ENCODE data around the gene VAT1.
"Not testable (repeated sequence)": the region's sequence is repeated elsewhere in the genome, so short reads cannot be mapped to it uniquely, and the experiment has no call there.

Gene VAT1

DNA sequence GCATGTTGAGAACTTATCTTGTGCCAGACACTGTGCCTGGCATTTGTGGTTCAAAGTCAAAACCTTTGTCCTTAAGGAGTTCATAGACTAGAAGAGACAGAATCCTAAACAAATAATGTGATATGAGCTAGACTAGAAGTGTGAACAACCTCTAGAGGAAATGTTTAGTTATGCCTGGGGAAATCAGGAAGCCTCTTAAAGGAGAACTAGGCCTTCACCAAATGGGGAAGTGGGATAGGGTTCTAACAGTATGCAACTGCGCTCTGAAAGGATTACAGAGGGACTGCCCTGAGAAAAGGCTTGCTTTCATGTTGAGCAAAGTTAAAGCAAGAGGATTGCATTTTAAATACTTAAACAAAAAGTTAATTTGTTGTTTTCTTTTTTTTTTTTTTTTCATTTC lies 37.0 kb downstream of the VAT1 start:
- peak overlapping the region; percentile 98 for H3K27ac ChIP-seq
- TF ChIP-seq, protein P1, sequence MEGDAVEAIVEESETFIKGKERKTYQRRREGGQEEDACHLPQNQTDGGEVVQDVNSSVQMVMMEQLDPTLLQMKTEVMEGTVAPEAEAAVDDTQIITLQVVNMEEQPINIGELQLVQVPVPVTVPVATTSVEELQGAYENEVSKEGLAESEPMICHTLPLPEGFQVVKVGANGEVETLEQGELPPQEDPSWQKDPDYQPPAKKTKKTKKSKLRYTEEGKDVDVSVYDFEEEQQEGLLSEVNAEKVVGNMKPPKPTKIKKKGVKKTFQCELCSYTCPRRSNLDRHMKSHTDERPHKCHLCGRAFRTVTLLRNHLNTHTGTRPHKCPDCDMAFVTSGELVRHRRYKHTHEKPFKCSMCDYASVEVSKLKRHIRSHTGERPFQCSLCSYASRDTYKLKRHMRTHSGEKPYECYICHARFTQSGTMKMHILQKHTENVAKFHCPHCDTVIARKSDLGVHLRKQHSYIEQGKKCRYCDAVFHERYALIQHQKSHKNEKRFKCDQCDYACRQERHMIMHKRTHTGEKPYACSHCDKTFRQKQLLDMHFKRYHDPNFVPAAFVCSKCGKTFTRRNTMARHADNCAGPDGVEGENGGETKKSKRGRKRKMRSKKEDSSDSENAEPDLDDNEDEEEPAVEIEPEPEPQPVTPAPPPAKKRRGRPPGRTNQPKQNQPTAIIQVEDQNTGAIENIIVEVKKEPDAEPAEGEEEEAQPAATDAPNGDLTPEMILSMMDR (conservative IDR thresholded peaks at IDR 0.05), result no peak

DNA sequence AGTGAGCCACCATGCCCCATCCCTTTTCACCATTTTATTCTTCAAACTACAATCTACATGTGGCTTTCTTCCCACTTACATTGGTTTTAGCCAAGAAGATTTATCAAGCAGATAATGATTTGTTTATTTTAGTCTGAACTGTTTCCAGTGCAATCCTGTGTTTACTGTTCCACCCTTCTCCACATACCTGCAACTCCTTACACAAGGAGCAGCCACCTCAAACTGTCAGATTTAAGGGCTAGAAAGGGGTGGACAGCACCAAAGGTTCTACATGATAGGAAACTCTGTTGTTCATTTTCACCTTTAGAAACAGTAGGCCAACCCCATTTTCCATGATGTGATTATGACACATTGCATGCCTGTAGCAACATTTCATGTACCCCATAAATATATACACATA lies 39.9 kb downstream of the VAT1 start:
- TF ChIP-seq, protein P1 (conservative IDR thresholded peaks at IDR 0.05), result no peak
- H3K27ac ChIP-seq, result peak overlapping the region; percentile 98

DNA sequence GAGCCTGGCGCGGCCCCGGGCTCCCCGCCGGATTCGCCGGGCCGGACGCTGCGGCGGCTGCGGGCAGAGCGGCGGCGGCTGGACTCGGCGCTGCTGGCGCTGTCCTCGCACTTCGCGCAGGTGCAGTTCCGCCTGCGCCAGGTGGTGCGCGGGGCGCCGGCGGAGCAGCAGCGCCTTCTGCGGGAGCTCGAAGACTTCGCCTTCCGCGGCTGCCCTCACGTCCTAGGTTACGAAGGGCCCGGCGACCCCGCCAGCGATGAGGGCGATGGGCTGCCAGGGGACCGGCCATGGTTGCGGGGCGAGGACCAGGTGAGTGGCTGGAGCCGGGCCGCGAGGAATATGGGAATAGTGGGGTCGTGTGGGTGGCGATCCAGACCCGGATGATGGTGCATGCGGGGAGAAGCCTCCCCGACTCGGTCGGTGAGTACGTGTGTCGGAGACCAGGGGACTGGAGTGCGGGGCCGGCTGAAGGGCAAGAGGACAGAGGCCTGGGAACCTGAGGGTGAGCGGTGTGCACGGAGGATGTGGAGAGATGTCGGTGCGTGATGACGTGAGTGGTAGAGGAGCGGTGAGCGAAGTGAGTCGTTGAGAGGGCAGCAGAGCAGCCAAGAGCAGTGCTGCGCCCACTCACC lies 41.3 kb downstream of the VAT1 start:
- H3K27ac ChIP-seq, result peak overlapping the region; percentile 98

DNA sequence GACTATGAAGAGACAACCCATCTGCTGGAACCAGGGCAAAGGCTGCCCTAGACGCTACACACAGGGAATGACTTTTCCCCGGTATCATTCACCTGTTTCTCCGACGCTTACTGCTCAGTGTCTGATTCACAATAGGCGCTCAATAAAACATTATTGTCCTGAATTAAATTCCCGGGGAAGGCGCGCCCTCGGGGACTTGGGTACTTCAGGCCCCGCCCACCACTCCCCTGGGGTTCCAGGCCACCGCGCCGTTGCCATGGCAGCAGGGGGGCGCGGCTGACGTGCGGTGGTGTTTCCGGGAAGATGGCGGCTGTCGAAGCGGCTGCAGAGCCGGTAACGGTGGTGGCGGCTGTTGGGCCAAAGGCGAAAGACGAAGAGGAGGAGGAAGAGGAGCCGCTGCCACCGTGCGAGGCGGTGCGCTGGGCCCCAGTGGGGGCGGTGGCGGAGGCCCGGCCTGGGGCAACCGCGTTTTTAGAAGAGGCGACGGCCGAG lies 41.9 kb downstream of the VAT1 start, which contains the start of gene RUNDC1:
RUNDC1 (plus strand) TSS at position 292 of the 492 bp plus-strand sequence; CDS start at position 304, 12 bp downstream.
- TF ChIP-seq, protein P1 (conservative IDR thresholded peaks at IDR 0.05), result no peak
- peak within 1 kb of the TSS; percentile 98 for H3K27ac ChIP-seq

More for the DNA sequence above, 41.3 kb downstream of the VAT1 start:
- TF ChIP-seq, protein P1 (conservative IDR thresholded peaks at IDR 0.05), result peak; percentile 56

DNA sequence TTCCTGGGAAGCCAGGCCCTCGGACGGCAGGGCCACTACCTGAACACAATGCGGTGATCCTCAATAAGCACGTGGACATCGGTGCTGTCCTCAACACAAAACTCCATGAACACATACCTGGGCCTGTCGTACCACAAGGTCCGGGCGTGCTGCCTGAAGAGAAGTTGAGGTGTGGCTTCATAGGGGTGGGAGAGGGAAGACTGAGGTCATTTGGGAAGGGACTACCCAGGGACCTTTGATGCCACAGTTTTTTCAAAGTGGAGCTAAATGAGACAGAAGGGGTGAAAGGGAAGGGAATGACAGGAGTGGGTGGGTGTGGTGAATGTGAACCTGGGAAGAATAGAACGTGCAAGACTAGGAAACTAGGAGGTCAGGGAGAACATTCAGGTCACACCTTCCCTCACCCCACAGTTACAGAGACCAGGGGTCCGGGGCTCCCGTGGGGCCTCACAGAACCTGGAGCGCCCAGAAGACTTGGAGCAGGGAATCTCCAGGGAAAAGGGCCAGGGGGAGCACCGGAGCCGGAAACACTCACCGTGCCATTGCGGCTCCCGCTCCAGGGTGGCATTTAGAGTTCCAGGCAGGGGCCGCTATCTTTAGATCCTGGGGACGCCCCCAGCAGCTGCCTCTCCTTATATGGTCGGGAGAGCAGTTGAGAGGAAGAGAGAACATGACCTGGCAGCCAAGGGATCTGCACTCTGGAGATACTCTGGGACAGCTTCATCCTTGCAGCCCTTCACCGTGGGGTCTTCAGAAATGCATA lies 42.5 kb downstream of the VAT1 start, which contains the start of gene PTGES3L:
PTGES3L (minus strand) TSS at position 570 of the 763 bp plus-strand sequence; CDS start at position 543, 27 bp downstream.
- TF ChIP-seq, protein P1 (conservative IDR thresholded peaks at IDR 0.05), result no peak
- peak within 1 kb of the TSS; percentile 98 for H3K27ac ChIP-seq

DNA sequence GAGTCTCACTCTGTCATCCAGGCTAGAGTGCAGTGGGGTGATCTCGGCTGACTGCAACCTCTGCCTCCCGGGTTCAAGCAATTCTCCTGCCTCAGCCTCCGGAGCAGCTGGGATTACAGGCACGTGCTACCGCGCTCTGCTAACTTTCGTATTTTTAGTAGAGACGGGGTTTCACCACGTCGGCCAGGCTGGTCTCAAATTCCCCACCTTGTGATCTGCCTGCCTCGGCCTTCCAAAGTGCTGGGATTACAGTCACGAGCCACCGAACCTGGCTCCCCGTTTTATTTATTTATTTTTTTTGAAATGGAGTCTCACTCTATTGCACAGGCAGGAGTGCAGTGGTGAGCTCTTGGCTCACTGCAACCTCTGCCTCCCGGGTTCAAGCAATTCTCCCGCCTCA lies 46.5 kb downstream of the VAT1 start:
- not testable (repeated sequence) for H3K27ac ChIP-seq

DNA sequence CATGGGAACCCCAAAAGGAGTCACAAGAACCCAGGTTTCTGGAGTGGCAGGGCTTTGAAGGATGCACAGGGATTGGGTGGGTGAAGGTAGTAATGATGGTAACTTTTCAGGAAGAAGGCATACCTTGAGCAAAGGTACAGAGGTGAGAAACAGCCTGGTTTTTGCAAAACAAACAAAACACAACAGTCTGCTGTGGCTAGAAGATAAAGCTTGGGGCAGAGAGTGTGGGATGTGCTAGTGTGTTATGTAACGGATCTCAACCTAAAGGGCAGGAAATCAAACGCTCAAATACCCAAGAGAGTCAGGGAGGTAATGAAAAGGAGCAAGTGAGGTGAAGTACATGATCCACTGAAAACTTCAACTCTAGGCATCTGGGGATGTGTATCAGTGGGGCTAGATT lies 46.9 kb downstream of the VAT1 start:
- no peak overlapping the region for H3K27ac ChIP-seq
- TF ChIP-seq, protein P1 (conservative IDR thresholded peaks at IDR 0.05), result no peak

DNA sequence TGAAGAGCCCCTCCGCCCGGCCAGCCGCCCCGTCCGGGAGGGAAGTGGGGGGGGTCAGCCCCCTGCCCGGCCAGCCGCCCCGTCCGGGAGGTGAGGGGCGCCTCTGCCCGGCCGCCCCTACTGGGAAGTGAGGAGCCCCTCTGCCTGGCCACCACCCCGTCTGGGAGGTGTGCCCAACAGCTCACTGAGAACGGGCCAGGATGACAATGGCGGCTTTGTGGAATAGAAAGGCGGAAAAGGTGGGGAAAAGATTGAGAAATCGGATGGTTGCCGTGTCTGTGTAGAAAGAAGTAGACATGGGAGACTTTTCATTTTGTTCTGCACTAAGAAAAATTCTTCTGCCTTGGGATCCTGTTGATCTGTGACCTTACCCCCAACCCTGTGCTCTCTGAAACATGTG lies 48.9 kb downstream of the VAT1 start:
- not testable (repeated sequence) for H3K27ac ChIP-seq

Data from VCaP (cell line).